ENCODE results near the gene PPP2R2B.

The PPP2R2B gene

GRCh38 chr5:146815411-146815810, 63.1 kb downstream of the PPP2R2B start:
- TF ChIP-seq CTCF (IDR thresholded peaks at IDR 0.05; ENCODE audit: low read depth, low read length) = no peak

GRCh38 chr5:146813346-146814157, 65.0 kb downstream of the PPP2R2B start:
- H3K4me3 ChIP-seq (ENCODE audit: low read depth, low read length) = no peak overlapping the region
- TF ChIP-seq CTCF (IDR thresholded peaks at IDR 0.05; ENCODE audit: low read depth, low read length) = no peak

More at GRCh38 chr5:146815411-146815810, 63.1 kb downstream of the PPP2R2B start:
- H3K4me3 ChIP-seq (ENCODE audit: low read depth, low read length) = no peak overlapping the region

- TF ChIP-seq CTCF (IDR thresholded peaks at IDR 0.05; ENCODE audit: low read depth, low read length) = no peak
- no peak overlapping the region for H3K4me3 ChIP-seq (ENCODE audit: low read depth, low read length)
Observed at GRCh38 chr5:146805081-146805480, 73.5 kb downstream of the PPP2R2B start.

GRCh38 chr5:146802945-146803522, 75.5 kb downstream of the PPP2R2B start:
- H3K4me3 ChIP-seq (ENCODE audit: low read depth, low read length) = no peak overlapping the region
- TF ChIP-seq CTCF (IDR thresholded peaks at IDR 0.05; ENCODE audit: low read depth, low read length) = no peak

GRCh38 chr5:146799671-146800070, 78.9 kb downstream of the PPP2R2B start:
- TF ChIP-seq CTCF (IDR thresholded peaks at IDR 0.05; ENCODE audit: low read depth, low read length) = no peak
- H3K4me3 ChIP-seq (ENCODE audit: low read depth, low read length) = no peak overlapping the region

- no peak for TF ChIP-seq CTCF (IDR thresholded peaks at IDR 0.05; ENCODE audit: low read depth, low read length)
Observed at GRCh38 chr5:146799231-146799630, 79.3 kb downstream of the PPP2R2B start.

GRCh38 chr5:146797658-146798057, 80.9 kb downstream of the PPP2R2B start:
- no peak overlapping the region for H3K4me3 ChIP-seq (ENCODE audit: low read depth, low read length)
- TF ChIP-seq CTCF (IDR thresholded peaks at IDR 0.05; ENCODE audit: low read depth, low read length) = no peak

More at GRCh38 chr5:146799231-146799630, 79.3 kb downstream of the PPP2R2B start:
- no peak overlapping the region for H3K4me3 ChIP-seq (ENCODE audit: low read depth, low read length)
